ENCODE data around the gene CTSZ. TPM values are rescaled to one million over a fixed set of nuclear protein-coding genes. Genes with fewer than 3 reads are reported as not detected.
"Not testable (repeated sequence)": the region's sequence is repeated elsewhere in the genome, so short reads cannot be mapped to it uniquely, and the experiment has no call there.

The CTSZ gene
- total and polyA plus RNA-seq, 8 donors = 35.3 to 134 (median 56.2) TPM

GRCh38 chr20:58953050-58953449 is 54.0 kb downstream of the CTSZ start:
- no peak for DNase-seq
- H3K27me3 ChIP-seq = no peaks in the 10 kb centered on the region
- no peak overlapping the region for H3K4me3 ChIP-seq
- H3K27ac ChIP-seq = no peak overlapping the region
- no peaks in the 10 kb centered on the region for H3K36me3 ChIP-seq
- no peaks in the 10 kb centered on the region for H3K4me1 ChIP-seq
- H3K9me3 ChIP-seq = no peaks in the 10 kb centered on the region
- no peak for TF ChIP-seq POLR2A (IDR thresholded peaks at IDR 0.05)
- no peak for TF ChIP-seq EP300 (IDR thresholded peaks at IDR 0.05)
- TF ChIP-seq POLR2AphosphoS5 (IDR thresholded peaks at IDR 0.05) = no peak
- no peak for TF ChIP-seq CTCF (IDR thresholded peaks at IDR 0.05)
- intact Hi-C loops (cut with DNase I; ENCODE audit: low total_unique reads) = no loop called here

GRCh38 chr20:58950603-58951002 is 56.5 kb downstream of the CTSZ start:
- 70 to 80% (median 75%) methylated on average over 5 of the region's 5 CpGs for WGBS, 5 donors
- no peaks in the 10 kb centered on the region for H3K36me3 ChIP-seq
- no peaks in the 10 kb centered on the region for H3K9me3 ChIP-seq
- TF ChIP-seq POLR2AphosphoS5 (IDR thresholded peaks at IDR 0.05) = no peak
- TF ChIP-seq POLR2A (IDR thresholded peaks at IDR 0.05) = no peak
- TF ChIP-seq EP300 (IDR thresholded peaks at IDR 0.05) = no peak
- TF ChIP-seq CTCF (IDR thresholded peaks at IDR 0.05) = no peak
- no peaks in the 10 kb centered on the region for H3K4me1 ChIP-seq
- no peaks in the 10 kb centered on the region for H3K27me3 ChIP-seq
- intact Hi-C loops (cut with DNase I; ENCODE audit: low total_unique reads) = no loop called here
- no peak overlapping the region for H3K4me3 ChIP-seq
- no peak overlapping the region for H3K27ac ChIP-seq
- no peak for DNase-seq

- 79 to 85% (median 82%) methylated on average over 7 of the region's 7 CpGs for WGBS, 5 donors
- not testable (repeated sequence) for H3K4me3 ChIP-seq, H3K27ac ChIP-seq
These were observed 59.2 kb downstream of the CTSZ start for GRCh38 chr20:58947797-58948388.

GRCh38 chr20:58945965-58946631 is 61.0 kb downstream of the CTSZ start:
- Histone ChIP-seq H3K27me3 (no peaks in the 10 kb centered on the region), H3K9me3 (no peaks in the 10 kb centered on the region), H3K27ac (no peak overlapping the region), H3K36me3 (no peaks in the 10 kb centered on the region), H3K4me1 (peaks cover 0 to 5% (median 0%) of the 10 kb centered on the region in 4 donors), H3K4me3 (no peak overlapping the region)
- TF ChIP-seq POLR2A (IDR thresholded peaks at IDR 0.05) (no peak), EP300 (IDR thresholded peaks at IDR 0.05) (no peak), CTCF (IDR thresholded peaks at IDR 0.05) (no peak), POLR2AphosphoS5 (IDR thresholded peaks at IDR 0.05) (no peak)
- DNase-seq = no peak
- intact Hi-C loops (cut with DNase I; ENCODE audit: low total_unique reads) = no loop called here
- 85 to 91% (median 86%) methylated on average over 10 of the region's 10 CpGs for WGBS, 5 donors

More at GRCh38 chr20:58947797-58948388, 59.2 kb downstream of the CTSZ start:
- H3K4me1 ChIP-seq; DNase-seq; H3K36me3 ChIP-seq; H3K27me3 ChIP-seq; intact Hi-C loops (cut with DNase I; ENCODE audit: low total_unique reads); H3K9me3 ChIP-seq: not testable (repeated sequence)

Other genes with a start within 250 kb of the CTSZ start
- gene GNAS-AS1, start 156.4 kb downstream of the CTSZ start, total RNA-seq = 10 to 100 TPM in 1 of 5 donors, 1 to 10 TPM in 1, under 1 TPM in 1, not detected in 2; 0.92 to 45.5 (median 2.6) TPM
- gene GNAS-AS1, start 156.4 kb downstream of the CTSZ start, polyA plus RNA-seq = under 1 TPM in 1 of 3 donors, not detected in 2; 0.15 TPM
- gene GNAS, start 154.5 kb downstream of the CTSZ start, total RNA-seq = 1,000 to 10,000 TPM in 1 of 5 donors, 100 to 1,000 TPM in 4; 306 to 1,010 (median 502) TPM
- 100 to 1,000 TPM; 794 to 911 (median 842) TPM for gene GNAS, start 154.5 kb downstream of the CTSZ start, polyA plus RNA-seq
- gene NELFCD, start 26.0 kb downstream of the CTSZ start, total RNA-seq = 10 to 100 TPM; 20.9 to 59.5 (median 41.1) TPM
- gene NELFCD, start 26.0 kb downstream of the CTSZ start, polyA plus RNA-seq = 10 to 100 TPM; 34.7 to 47.5 (median 41.4) TPM
- gene TUBB1, start 12.2 kb upstream of the CTSZ start, total RNA-seq = under 1 TPM in 1 of 5 donors, not detected in 4; 0.55 TPM
- under 1 TPM in 2 of 3 donors, not detected in 1; 0.03 to 0.12 TPM for gene TUBB1, start 12.2 kb upstream of the CTSZ start, polyA plus RNA-seq
- gene ATP5F1E, start 25.1 kb upstream of the CTSZ start, total RNA-seq = 100 to 1,000 TPM in 1 of 5 donors, 10 to 100 TPM in 4; 20.4 to 101 (median 27.4) TPM
- gene ATP5F1E, start 25.1 kb upstream of the CTSZ start, polyA plus RNA-seq = 10 to 100 TPM; 56.4 to 78.5 (median 71.5) TPM
- 100 to 1,000 TPM in 1 of 5 donors, 10 to 100 TPM in 4; 35.7 to 322 (median 72.7) TPM for gene PRELID3B, start 35.5 kb upstream of the CTSZ start, total RNA-seq
- gene PRELID3B, start 35.5 kb upstream of the CTSZ start, polyA plus RNA-seq = 10 to 100 TPM; 20.0 to 65.8 (median 31.3) TPM
- 1 to 10 TPM in 3 of 5 donors, under 1 TPM in 1, not detected in 1; under 0.01 to 2.9 (median 1.2) TPM for gene ZNF831, start 156.6 kb upstream of the CTSZ start, total RNA-seq
- gene ZNF831, start 156.6 kb upstream of the CTSZ start, polyA plus RNA-seq = under 1 TPM; 0.06 to 0.31 (median 0.15) TPM